Measurements from ENCODE around the gene FAM171A1.

- no peak for TF ChIP-seq CTCF (IDR thresholded peaks at IDR 0.05)
- TF ChIP-seq EZH2 (IDR thresholded peaks at IDR 0.05), result no peak
- TF ChIP-seq EZH2phosphoT487 (IDR thresholded peaks at IDR 0.05), result no peak
Observed at GRCh38 chr10:15329437-15329836, 41.7 kb downstream of the FAM171A1 start.
